Stomach (tissue), 19 donors: ENCODE measurements around the gene RBM48. TPM values are rescaled to one million over a fixed set of nuclear protein-coding genes. Genes with fewer than 3 reads are reported as not detected.
"Not testable (repeated sequence)": the region's sequence is repeated elsewhere in the genome, so short reads cannot be mapped to it uniquely, and the experiment has no call there.

Source experiments
- DNase-seq, 2 donors: peaks; one replicate each; pipeline versions ENCODE4 v3.0.0 to v3.0.0-alpha.2; 2013 to 2019
- H3K27ac ChIP-seq, 5 donors: fragments of 200-600 bp in 4 of 5; sonication (generic) in 4 of 5; one replicate each; pipeline ENCODE4 v1.5.1; 2013 to 2019; ENCODE audit warnings: mild to moderate bottlenecking in 1 of 5, moderate library complexity in 1 of 5
- H3K27me3 ChIP-seq, 3 donors: fragments of 200-600 bp; sonication (generic); one replicate each; pipeline ENCODE4 v1.5.1; 2017 to 2019; ENCODE audit warnings: mixed run types in 1 of 3
- H3K36me3 ChIP-seq, 4 donors: fragments of 200-600 bp; sonication (generic); 1 replicate in 3 of 4; 2 replicates in 1 of 4; pipeline ENCODE4 v1.5.1; 2016 to 2019
- H3K4me1 ChIP-seq, 4 donors: fragments of 200-600 bp; sonication (generic); one replicate each; pipeline ENCODE4 v1.5.1; 2016 to 2019
- H3K4me3 ChIP-seq, 4 donors: fragments of 200-600 bp; sonication (generic) in 3 of 4; one replicate each; pipeline ENCODE4 v1.5.1; 2016 to 2019; ENCODE audit warnings: mild to moderate bottlenecking in 1 of 4
- H3K9me3 ChIP-seq, 4 donors: fragments of 200-600 bp; sonication (generic); one replicate each; pipeline ENCODE4 v1.5.1; 2016 to 2019
- CTCF ChIP-seq, 7 experiments: fragments of 450-650 bp in 4 of 7; fragments of 200-600 bp in 3 of 7; sonication (generic) in 3 of 7; IDR thresholded peaks; one replicate each; pipeline ENCODE4 v1.5.1; 2016 to 2019; ENCODE audit warnings: antibody characterized with exemption in 7 of 7, control low read depth in 2 of 7, mild to moderate bottlenecking in 1 of 7
- EP300 ChIP-seq: sonication (generic); formaldehyde crosslinking; IDR thresholded peaks from one replicate; pipeline ENCODE4 v1.6.1; 2017; ENCODE audit warnings: antibody characterized with exemption
- POLR2A ChIP-seq, 4 donors: fragments of 450-650 bp; IDR thresholded peaks; one replicate each; pipeline ENCODE4 v1.6.1; 2016; ENCODE audit warnings: antibody characterized with exemption in 4 of 4, control low read depth in 2 of 4, mild to moderate bottlenecking in 1 of 4, moderate library complexity in 1 of 4
- POLR2AphosphoS5 ChIP-seq, 3 donors: sonication (generic); formaldehyde crosslinking; IDR thresholded peaks; one replicate each; pipeline ENCODE4 v1.6.1; 2016; ENCODE audit warnings: antibody characterized with exemption in 3 of 3
- WGBS, 5 donors: extraction: QIAGEN DNeasy Blood & Tissue Kit in 3 of 5; methylation state at CpG; one replicate each; pipeline versions ENCODE4 v1.1.5 to v1.1.7; 2013 to 2018; 5-methylcytosine and 5-hydroxymethylcytosine counted together
- intact Hi-C: fragments of 100-400 bp; cut with DNase I; formaldehyde crosslinking; loops from one replicate; pipeline ENCODE4 v1.15.1; 2023; ENCODE audit warnings: low total_unique reads
- long read RNA-seq, 10 donors: transcript quantifications; one replicate each; lab custom pipeline, GENCODE V29; 2026
- polyA plus RNA-seq, 3 donors: library from polyadenylated mRNA; stranded (reverse); fragments of 200-250 nt; gene quantifications; one replicate each; pipeline ENCODE4 v1.2.3, GENCODE V29; 2013
- total RNA-seq, 5 donors: library from RNA; depleted of rRNA; stranded (reverse); fragments of >200 nt; gene quantifications; one replicate each; pipeline versions ENCODE4 v1.1.0 to v1.2.3, GENCODE V29; 2014 to 2016
- donor health status: healthy with polysubstance abuse.
- donor health status: Bipolar disorder and iron deficiency.
- donor health status: healthy.

RBM48 gene
- 10 to 100 TPM in 2 of 5 donors, 1 to 10 TPM in 3; 3.2 to 14.0 (median 8.5) TPM for total RNA-seq
- polyA plus RNA-seq: 1 to 10 TPM; 5.4 to 6.9 (median 6.3) TPM
- long read RNA-seq, donor 1, partial matches to known transcripts: 0 of 3 reads
- long read RNA-seq, donor 1, other reads (novel, unspliced or antisense): 0 of 3 reads
- long read RNA-seq, donor 2, partial matches to known transcripts: 0 of 4 reads
- long read RNA-seq, donor 2, other reads (novel, unspliced or antisense): 0 of 4 reads
- long read RNA-seq, donor 3, full-length matches to known transcripts: 3 of 3 reads
- long read RNA-seq, donor 3, partial matches to known transcripts: 0 of 3 reads
- long read RNA-seq, donor 3, other reads (novel, unspliced or antisense): 0 of 3 reads
- long read RNA-seq, donor 4, partial matches to known transcripts: 0 of 1 reads
- long read RNA-seq, donor 4, other reads (novel, unspliced or antisense): 0 of 1 reads
- long read RNA-seq, donor 5, full-length matches to known transcripts: 2 of 2 reads
- long read RNA-seq, donor 5, partial matches to known transcripts: 0 of 2 reads
- long read RNA-seq, donor 5, other reads (novel, unspliced or antisense): 0 of 2 reads
- long read RNA-seq, donor 6, transcript RBM48-201 (5 exons, 1,742 nt): major isoform, 10 of 10 reads
- long read RNA-seq, donor 6, partial matches to known transcripts: 0 of 10 reads
- long read RNA-seq, donor 6, other reads (novel, unspliced or antisense): 0 of 10 reads
- long read RNA-seq, donor 7, full-length matches to known transcripts: 3 of 3 reads
- long read RNA-seq, donor 7, partial matches to known transcripts: 0 of 3 reads
- long read RNA-seq, donor 7, other reads (novel, unspliced or antisense): 0 of 3 reads
- long read RNA-seq, donor 8, partial matches to known transcripts: 0 of 4 reads
- long read RNA-seq, donor 8, other reads (novel, unspliced or antisense): 0 of 4 reads
- long read RNA-seq, donor 9, partial matches to known transcripts: 0 of 4 reads
- long read RNA-seq, donor 9, other reads (novel, unspliced or antisense): 0 of 4 reads
- long read RNA-seq, donor 10: 0 reads

DNA sequence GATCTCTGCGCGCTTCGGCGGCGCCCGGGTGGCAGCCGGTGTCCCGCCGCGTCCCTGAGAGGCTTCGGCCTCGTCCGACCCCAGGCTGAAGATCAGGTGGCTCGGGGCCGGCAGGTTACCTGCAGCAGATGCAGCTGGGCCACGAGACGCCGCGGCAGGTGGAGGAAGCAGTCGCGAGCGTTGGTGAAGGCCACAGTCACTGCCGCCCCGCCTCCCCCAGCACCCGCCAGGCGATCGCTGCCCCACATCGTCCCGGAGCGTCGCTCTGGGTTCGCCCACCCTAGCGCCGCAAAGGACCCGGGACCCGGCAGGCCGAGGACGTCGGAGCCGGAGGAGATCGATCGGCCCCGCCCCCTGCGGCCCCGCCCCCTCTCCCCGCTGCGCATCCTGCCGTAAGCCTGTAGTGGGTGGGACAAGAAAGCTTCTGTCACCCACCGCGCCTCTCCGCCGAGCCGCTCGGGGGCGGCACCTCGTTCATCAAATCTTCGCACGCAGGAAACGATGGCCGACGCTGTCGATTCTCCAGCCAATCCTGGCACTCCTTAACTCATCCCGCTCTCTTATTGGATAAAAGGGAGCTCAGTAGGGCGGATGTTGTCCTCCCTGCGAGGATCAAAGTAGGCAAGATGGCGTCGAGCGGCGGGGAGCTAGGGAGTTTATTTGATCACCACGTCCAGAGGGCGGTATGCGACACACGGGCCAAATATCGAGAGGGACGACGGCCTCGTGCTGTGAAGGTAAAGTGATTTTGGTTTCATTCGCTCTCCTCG is at the start of gene RBM48, which contains the start of gene PEX1:
Gene RBM48, plus strand, starts transcription at position 608 of the 770 bp plus-strand sequence. Its CDS starts 19 bp downstream, at position 627.
Gene PEX1, minus strand, starts transcription at position 333 of the 770 bp plus-strand sequence. Its CDS starts 85 bp downstream, at position 248.
- peak within 1 kb of the TSS; percentile 78 to 98 (median 87) for H3K4me3 ChIP-seq
- peak within 1 kb of the TSS; percentile 86 to 90 (median 88) for H3K27ac ChIP-seq
- intact Hi-C loops: no loop called here
- H3K36me3 ChIP-seq: peaks cover 14 to 35% (median 33%) of the 10 kb centered on the region in 4 donors
- peaks cover 8 to 42% (median 35%) of the 10 kb centered on the region in 4 donors for H3K4me1 ChIP-seq
- no peaks in the 10 kb centered on the region for H3K27me3 ChIP-seq
- TF ChIP-seq EP300 (no peak), POLR2AphosphoS5 (IDR thresholded peaks at IDR 0.05) (peak; percentile 61 to 86 (median 66)), POLR2A (IDR thresholded peaks at IDR 0.05) (peak in 1 of 4 donors; percentile 11), CTCF (IDR thresholded peaks at IDR 0.05) (peak in 3 of 7 experiments; percentile 42 to 65 (median 47))
- 0 to 1% (median 0%) methylated on average over 34 to 79 of the region's 79 CpGs for WGBS, 5 donors
- no peaks in the 10 kb centered on the region for H3K9me3 ChIP-seq
- DNase-seq: peak; percentile 95 to 100

DNA sequence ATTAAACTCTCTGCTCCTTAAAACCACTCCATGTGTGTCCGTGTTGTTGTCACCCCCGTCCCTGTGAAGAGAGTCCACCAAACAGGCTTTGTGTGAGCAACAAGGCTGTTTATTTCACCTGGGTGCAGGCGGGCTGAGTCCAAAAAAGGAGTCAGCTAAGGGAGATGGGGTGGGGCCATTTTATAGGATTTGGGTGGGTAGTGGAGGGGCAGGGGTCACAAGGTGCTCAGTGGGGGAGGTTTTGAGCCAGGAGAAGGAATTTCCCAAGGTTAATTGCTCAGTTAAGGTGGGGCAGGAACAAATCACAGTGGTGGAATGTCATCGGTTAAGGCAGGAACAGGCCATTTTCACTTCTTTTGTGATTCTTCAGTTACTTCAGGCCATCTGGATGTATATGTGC is 49.4 kb upstream of the RBM48 start:
- peaks cover 0 to 38% (median 20%) of the 10 kb centered on the region in 4 donors for H3K36me3 ChIP-seq
- H3K4me3 ChIP-seq, H3K4me1 ChIP-seq, H3K27me3 ChIP-seq, H3K9me3 ChIP-seq, H3K27ac ChIP-seq, intact Hi-C loops, DNase-seq: not testable (repeated sequence)
- WGBS, 5 donors: 92 to 97% (median 94%) methylated on average over 4 of the region's 4 CpGs

- H3K4me1 ChIP-seq, H3K27ac ChIP-seq, H3K9me3 ChIP-seq, intact Hi-C loops, DNase-seq, H3K4me3 ChIP-seq, H3K27me3 ChIP-seq: not testable (repeated sequence)
- H3K36me3 ChIP-seq: peaks cover 10 to 44% (median 42%) of the 10 kb centered on the region in 4 donors
- 52 to 63% (median 53%) methylated on average over 6 of the region's 6 CpGs for WGBS, 5 donors
Observed at GRCh38 chr7:92483624-92484023, 45.0 kb upstream of the RBM48 start.

DNA sequence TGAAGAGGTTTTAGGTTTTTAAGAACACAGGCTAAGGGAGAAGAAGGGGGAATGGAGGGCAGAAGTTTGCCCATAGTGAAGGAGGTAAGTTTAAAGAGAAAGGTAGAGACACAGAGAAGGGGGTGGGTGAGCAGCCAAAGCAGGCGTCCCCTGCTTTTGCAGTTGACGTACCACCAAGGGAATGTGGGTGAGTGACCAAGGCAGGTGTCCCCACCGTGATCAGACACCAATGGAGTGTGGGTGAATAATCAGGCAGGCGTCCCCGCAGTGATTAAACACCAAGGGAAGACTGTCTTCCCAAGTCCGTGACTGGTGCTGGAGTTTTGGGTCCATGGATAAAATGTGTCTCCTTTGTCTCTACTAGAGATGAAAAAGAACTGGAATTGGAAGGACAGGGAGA is 44.4 kb upstream of the RBM48 start:
- H3K4me3 ChIP-seq, DNase-seq, intact Hi-C loops, H3K4me1 ChIP-seq, H3K27ac ChIP-seq, H3K27me3 ChIP-seq, H3K9me3 ChIP-seq: not testable (repeated sequence)
- H3K36me3 ChIP-seq: peaks cover 10 to 50% (median 48%) of the 10 kb centered on the region in 4 donors
- WGBS, 5 donors: 93 to 95% (median 94%) methylated on average over 6 of the region's 6 CpGs

GRCh38 chr7:92485267-92485892 is 43.2 kb upstream of the RBM48 start:
- H3K27me3 ChIP-seq: no peaks in the 10 kb centered on the region
- no peak for DNase-seq
- H3K36me3 ChIP-seq: peaks cover 17 to 62% (median 60%) of the 10 kb centered on the region in 4 donors
- H3K4me1 ChIP-seq: no peaks in the 10 kb centered on the region
- WGBS, 5 donors: 82 to 94% (median 86%) methylated on average over 2 of the region's 2 CpGs
- TF ChIP-seq POLR2AphosphoS5 (IDR thresholded peaks at IDR 0.05) (no peak), POLR2A (IDR thresholded peaks at IDR 0.05) (no peak), EP300 (no peak), CTCF (IDR thresholded peaks at IDR 0.05) (no peak)
- no peaks in the 10 kb centered on the region for H3K9me3 ChIP-seq
- H3K4me3 ChIP-seq: no peak overlapping the region
- intact Hi-C loops: no loop called here
- no peak overlapping the region for H3K27ac ChIP-seq
